ENCODE data around the gene GNG8.

The GNG8 gene

DNA sequence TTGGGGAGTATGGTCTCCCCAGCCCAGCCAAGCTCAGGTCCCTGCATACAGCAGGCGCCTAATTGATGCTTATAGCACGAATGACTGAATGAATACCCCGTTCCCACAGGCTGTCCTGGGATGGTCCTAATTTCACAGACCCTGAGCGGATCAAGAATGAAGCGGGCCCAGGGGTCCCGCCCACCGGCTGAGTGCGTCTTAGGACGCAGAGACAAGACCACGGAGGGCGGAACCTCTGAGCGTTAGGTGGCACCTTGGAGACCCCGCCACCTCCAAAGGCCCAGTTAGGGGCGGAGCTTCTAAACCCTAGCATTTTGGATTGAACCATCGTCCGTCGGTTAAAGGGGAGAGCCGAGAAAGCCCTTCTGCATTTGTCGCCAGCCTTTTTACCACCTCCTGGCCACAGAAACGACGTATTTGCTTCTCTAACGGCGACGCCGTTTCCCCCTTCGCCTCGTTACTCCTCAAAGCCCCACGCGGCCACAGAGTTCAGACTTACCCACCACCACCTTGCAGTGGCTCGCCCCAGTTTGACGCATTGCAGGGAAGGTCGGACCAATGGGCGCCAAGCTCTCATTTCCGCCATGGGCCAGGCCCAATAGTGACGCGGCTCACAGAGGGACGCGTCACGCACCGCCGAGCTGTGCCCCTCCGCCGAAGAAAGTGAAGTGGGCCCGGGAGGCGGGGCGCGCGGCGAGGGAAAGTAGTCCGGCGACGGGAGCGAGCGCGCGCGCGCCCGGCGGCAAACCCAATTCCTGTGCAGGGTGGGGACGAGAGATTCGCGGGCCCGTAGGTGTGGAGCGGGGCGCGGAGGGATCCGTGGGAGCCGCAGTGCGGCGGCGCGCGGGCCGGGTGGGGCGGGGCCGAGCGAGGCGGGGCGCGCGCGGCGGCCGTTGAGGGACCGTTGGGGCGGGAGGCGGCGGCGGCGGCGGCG, 35.4 kb downstream of the GNG8 start (continued):
- TF ChIP-seq ZSCAN30 (tag by site-specific recombination; IDR thresholded peaks at IDR 0.05): peak; percentile 77
- TF ChIP-seq ZEB2 (tag by site-specific recombination; IDR thresholded peaks at IDR 0.05): peak; percentile 91
- no peak for TF ChIP-seq ZNF211 (tag by site-specific recombination; IDR thresholded peaks at IDR 0.05; ENCODE audit: low read depth)
- peak; percentile 96 for TF ChIP-seq SP7 (tag by site-specific recombination; IDR thresholded peaks at IDR 0.05)
- TF ChIP-seq ZSCAN5A (tag by site-specific recombination; IDR thresholded peaks at IDR 0.05): peak; percentile 91
- peak; percentile 71 for TF ChIP-seq ATF2 (tag by site-specific recombination; IDR thresholded peaks at IDR 0.05; ENCODE audit: low read depth)
- TF ChIP-seq ZNF19 (tag by site-specific recombination; IDR thresholded peaks at IDR 0.05; ENCODE audit: low read depth): no peak
- TF ChIP-seq MEIS1 (CRISPR knock-in tag; IDR thresholded peaks at IDR 0.05; ENCODE audit: borderline replicate concordance): no peak
- TF ChIP-seq, protein P1, sequence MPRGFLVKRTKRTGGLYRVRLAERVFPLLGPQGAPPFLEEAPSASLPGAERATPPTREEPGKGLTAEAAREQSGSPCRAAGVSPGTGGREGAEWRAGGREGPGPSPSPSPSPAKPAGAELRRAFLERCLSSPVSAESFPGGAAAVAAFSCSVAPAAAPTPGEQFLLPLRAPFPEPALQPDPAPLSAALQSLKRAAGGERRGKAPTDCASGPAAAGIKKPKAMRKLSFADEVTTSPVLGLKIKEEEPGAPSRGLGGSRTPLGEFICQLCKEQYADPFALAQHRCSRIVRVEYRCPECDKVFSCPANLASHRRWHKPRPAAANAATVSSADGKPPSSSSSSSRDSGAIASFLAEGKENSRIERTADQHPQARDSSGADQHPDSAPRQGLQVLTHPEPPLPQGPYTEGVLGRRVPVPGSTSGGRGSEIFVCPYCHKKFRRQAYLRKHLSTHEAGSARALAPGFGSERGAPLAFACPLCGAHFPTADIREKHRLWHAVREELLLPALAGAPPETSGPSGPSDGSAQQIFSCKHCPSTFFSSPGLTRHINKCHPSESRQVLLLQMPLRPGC (tag by site-specific recombination; IDR thresholded peaks at IDR 0.05): peak; percentile 98
- 0 out of 2 replicates have a peak, but pooled peaks have one; percentile 40 for TF ChIP-seq ZNF366 (tag by site-specific recombination; conservative IDR thresholded peaks at IDR 0.05)
- no peak for TF ChIP-seq ZNF704 (tag by site-specific recombination; IDR thresholded peaks at IDR 0.05)
- TF ChIP-seq ZNF416 (tag by site-specific recombination; IDR thresholded peaks at IDR 0.05): no peak
- peak; percentile 94 for TF ChIP-seq ZNF639 (tag by site-specific recombination; IDR thresholded peaks at IDR 0.05)
- TF ChIP-seq ZNF776 (tag by site-specific recombination; IDR thresholded peaks at IDR 0.05; ENCODE audit: borderline replicate concordance): no peak
- TF ChIP-seq ZNF26 (tag by site-specific recombination; IDR thresholded peaks at IDR 0.05): no peak
- no peak for TF ChIP-seq BCL6B (tag by site-specific recombination; IDR thresholded peaks at IDR 0.05)
- TF ChIP-seq PRDM1 (tag by site-specific recombination; IDR thresholded peaks at IDR 0.05): peak; percentile 95
- TF ChIP-seq GLIS1 (tag by site-specific recombination; IDR thresholded peaks at IDR 0.05): peak; percentile 64
- TF ChIP-seq ZBTB48 (tag by site-specific recombination; IDR thresholded peaks at IDR 0.05): peak; percentile 46
- TF ChIP-seq, protein P2, sequence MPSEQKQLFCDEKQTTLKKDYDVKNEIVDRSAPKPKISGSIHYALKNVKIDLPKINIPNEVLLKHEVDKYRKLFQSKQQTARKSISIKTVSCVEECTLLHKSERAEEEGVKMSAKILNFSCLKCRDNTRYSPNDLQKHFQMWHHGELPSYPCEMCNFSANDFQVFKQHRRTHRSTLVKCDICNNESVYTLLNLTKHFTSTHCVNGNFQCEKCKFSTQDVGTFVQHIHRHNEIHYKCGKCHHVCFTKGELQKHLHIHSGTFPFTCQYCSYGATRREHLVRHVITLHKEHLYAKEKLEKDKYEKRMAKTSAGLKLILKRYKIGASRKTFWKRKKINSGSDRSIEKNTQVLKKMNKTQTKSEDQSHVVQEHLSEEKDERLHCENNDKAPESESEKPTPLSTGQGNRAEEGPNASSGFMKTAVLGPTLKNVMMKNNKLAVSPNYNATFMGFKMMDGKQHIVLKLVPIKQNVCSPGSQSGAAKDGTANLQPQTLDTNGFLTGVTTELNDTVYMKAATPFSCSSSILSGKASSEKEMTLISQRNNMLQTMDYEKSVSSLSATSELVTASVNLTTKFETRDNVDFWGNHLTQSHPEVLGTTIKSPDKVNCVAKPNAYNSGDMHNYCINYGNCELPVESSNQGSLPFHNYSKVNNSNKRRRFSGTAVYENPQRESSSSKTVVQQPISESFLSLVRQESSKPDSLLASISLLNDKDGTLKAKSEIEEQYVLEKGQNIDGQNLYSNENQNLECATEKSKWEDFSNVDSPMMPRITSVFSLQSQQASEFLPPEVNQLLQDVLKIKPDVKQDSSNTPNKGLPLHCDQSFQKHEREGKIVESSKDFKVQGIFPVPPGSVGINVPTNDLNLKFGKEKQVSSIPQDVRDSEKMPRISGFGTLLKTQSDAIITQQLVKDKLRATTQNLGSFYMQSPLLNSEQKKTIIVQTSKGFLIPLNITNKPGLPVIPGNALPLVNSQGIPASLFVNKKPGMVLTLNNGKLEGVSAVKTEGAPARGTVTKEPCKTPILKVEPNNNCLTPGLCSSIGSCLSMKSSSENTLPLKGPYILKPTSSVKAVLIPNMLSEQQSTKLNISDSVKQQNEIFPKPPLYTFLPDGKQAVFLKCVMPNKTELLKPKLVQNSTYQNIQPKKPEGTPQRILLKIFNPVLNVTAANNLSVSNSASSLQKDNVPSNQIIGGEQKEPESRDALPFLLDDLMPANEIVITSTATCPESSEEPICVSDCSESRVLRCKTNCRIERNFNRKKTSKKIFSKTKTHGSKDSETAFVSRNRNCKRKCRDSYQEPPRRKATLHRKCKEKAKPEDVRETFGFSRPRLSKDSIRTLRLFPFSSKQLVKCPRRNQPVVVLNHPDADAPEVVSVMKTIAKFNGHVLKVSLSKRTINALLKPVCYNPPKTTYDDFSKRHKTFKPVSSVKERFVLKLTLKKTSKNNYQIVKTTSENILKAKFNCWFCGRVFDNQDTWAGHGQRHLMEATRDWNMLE (tag by site-specific recombination; conservative IDR thresholded peaks at IDR 0.05; ENCODE audit: low read depth): no peak
- no peak for TF ChIP-seq ZNF514 (tag by site-specific recombination; IDR thresholded peaks at IDR 0.05)
- TF ChIP-seq FEZF1 (tag by site-specific recombination; IDR thresholded peaks at IDR 0.05): 0 out of 2 replicates have a peak, but pooled peaks have one; percentile 25

Data from HEK293 (cell line).